RWPE2 (cell line): ENCODE results near the gene CLSTN2.

Experiments used
- ATAC-seq: fragments of 200-7000 bp; cut with Tn5 transposase; 3 replicates; pipeline ENCODE4 v1.9.1; 2021; ENCODE audit warnings: low read depth
- DNase-seq: peaks from one replicate; pipeline ENCODE4 v3.0.0-alpha.2; 2020; ENCODE audit warnings: low spot score
- H3K27ac ChIP-seq: fragments of 450-650 bp; 2 replicates; pipeline ENCODE4 v1.5.1; 2017; ENCODE audit warnings: mild to moderate bottlenecking; ENCODE audit not compliant: poor library complexity, severe bottlenecking
- H3K27me3 ChIP-seq: fragments of 250-450 bp; sonication (Bioruptor Pico); 2 replicates; pipeline ENCODE4 v1.5.1; 2021; ENCODE audit warnings: mild to moderate bottlenecking, moderate library complexity; ENCODE audit not compliant: insufficient read depth, poor library complexity, severe bottlenecking
- H3K36me3 ChIP-seq: fragments of 250-450 bp; sonication (Bioruptor Pico); 2 replicates; pipeline ENCODE4 v1.5.1; 2020; ENCODE audit warnings: low read depth, mild to moderate bottlenecking, moderate library complexity
- H3K4me1 ChIP-seq: fragments of 250-450 bp; sonication (Bioruptor Pico); 2 replicates; pipeline ENCODE4 v1.5.1; 2021; ENCODE audit warnings: mild to moderate bottlenecking, moderate library complexity; ENCODE audit not compliant: insufficient read depth, poor library complexity, severe bottlenecking
- H3K4me3 ChIP-seq: fragments of 250-450 bp; sonication (Bioruptor Pico); 2 replicates; pipeline ENCODE4 v1.5.1; 2021; ENCODE audit warnings: mild to moderate bottlenecking, moderate library complexity; ENCODE audit not compliant: severe bottlenecking
- H3K9me3 ChIP-seq: fragments of 250-450 bp; sonication (Bioruptor Pico); 2 replicates; pipeline ENCODE4 v1.5.1; 2021; ENCODE audit warnings: mild to moderate bottlenecking, moderate library complexity; ENCODE audit not compliant: severe bottlenecking
- TF ChIP-seq, protein P1 (sequence below): fragments of 450-650 bp; IDR thresholded peaks from one replicate; pipeline ENCODE4 v1.5.1; 2017; ENCODE audit warnings: mild to moderate bottlenecking, moderate library complexity; ENCODE audit not compliant: poor library complexity, severe bottlenecking

Gene CLSTN2

DNA sequence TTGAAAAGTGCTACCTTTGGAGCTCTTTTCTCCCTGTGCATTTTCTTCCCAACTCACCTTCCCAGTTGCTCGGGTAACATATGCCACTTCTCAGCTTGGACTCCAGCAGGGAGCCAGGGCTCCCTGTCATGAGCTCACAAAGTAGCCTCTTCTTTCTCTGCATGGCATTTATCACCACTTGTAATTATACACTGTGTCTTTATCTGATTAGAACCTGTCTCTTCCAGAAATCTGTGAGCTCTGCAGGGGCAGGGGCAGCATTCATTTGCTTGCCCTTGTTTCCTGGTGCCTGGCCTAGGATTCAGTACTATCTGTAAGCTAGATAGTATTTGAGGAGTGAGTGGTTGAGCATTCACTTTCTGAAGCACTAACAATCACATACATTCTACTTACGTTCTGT, 100.9 kb downstream of the CLSTN2 start:
- Histone ChIP-seq H3K4me1 (no peaks in the 10 kb centered on the region), H3K27ac (no peak overlapping the region), H3K9me3 (no peaks in the 10 kb centered on the region), H3K36me3 (no peaks in the 10 kb centered on the region), H3K4me3 (no peak overlapping the region), H3K27me3 (no peaks in the 10 kb centered on the region)
- DNase-seq (no peak), ATAC-seq (no peak)
- TF ChIP-seq, protein P1, sequence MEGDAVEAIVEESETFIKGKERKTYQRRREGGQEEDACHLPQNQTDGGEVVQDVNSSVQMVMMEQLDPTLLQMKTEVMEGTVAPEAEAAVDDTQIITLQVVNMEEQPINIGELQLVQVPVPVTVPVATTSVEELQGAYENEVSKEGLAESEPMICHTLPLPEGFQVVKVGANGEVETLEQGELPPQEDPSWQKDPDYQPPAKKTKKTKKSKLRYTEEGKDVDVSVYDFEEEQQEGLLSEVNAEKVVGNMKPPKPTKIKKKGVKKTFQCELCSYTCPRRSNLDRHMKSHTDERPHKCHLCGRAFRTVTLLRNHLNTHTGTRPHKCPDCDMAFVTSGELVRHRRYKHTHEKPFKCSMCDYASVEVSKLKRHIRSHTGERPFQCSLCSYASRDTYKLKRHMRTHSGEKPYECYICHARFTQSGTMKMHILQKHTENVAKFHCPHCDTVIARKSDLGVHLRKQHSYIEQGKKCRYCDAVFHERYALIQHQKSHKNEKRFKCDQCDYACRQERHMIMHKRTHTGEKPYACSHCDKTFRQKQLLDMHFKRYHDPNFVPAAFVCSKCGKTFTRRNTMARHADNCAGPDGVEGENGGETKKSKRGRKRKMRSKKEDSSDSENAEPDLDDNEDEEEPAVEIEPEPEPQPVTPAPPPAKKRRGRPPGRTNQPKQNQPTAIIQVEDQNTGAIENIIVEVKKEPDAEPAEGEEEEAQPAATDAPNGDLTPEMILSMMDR: no peak

DNA sequence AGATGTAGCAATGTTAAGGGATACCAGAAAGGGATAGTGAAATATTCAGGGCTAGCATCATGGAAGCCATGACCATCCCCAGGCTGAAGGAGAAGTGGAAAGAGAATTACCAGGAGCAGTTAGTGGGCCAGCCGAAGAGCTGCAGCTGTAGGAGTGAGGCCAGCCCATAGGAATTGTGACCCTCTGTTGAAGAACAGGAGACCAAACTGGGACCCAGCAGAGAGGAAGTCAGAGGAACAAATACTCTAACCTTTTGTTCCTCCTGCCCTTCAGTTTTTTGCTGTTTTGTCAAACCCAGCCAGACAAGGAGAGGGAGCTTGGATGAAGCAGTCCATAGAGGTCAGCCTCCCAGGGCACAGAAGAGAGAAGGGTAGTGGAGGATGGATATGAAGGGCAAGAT, 115.4 kb downstream of the CLSTN2 start:
- H3K4me1 ChIP-seq: no peaks in the 10 kb centered on the region
- no peaks in the 10 kb centered on the region for H3K9me3 ChIP-seq
- TF ChIP-seq, protein P1: no peak
- H3K4me3 ChIP-seq: no peak overlapping the region
- ATAC-seq (no peak), DNase-seq (no peak)
- no peaks in the 10 kb centered on the region for H3K36me3 ChIP-seq
- no peak overlapping the region for H3K27ac ChIP-seq
- H3K27me3 ChIP-seq: no peaks in the 10 kb centered on the region

DNA sequence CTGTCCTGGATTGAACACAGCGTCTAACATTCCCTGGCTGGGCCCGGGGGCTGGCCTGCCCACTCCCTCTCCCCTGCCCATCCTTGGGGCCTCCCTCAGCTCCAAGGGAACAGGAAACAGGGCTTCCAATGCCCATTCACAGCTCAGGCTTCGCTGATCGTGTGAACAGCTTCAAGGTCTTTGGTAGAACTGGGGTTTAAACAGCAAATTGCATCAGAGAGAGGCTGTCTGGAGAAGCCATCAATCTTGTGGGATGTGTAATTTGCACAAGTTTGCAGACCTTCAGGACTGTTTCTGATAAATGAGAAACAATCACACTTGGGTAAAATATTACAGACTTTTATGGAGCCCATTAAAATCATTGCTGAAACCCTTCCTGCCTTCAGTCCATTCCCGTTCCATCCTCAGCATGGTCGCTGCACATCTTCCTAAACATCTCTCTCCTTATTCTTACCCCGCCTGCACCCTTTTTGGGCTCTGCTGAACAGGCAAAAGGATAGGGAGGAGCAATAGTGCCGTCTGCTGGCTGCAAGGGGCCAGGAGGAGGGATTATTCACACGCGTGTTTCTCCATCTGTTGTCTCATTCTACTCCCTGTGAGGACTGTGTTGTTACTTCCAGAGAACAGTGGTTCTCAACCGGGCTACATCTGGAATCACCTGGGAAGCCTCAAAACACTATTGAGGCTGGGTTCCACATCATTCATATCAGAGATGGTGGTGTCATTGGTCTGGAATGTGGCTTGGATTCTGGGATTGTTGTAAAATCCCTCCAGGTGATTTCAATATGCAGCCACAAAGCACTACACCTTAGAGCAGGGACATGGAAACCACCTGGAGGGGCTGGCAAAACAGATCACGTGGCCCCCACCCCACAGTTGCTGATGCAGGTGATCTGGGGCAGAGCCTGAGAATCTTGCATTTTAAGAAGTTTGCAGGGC, 116.3 kb downstream of the CLSTN2 start:
- peak; percentile 52; the same call in 1 of the 3 replicates for ATAC-seq
- Histone ChIP-seq H3K27me3 (no peaks in the 10 kb centered on the region), H3K4me1 (no peaks in the 10 kb centered on the region), H3K4me3 (no peak overlapping the region), H3K36me3 (no peaks in the 10 kb centered on the region), H3K27ac (no peak overlapping the region), H3K9me3 (no peaks in the 10 kb centered on the region)
- no peak for DNase-seq
- TF ChIP-seq, protein P1: peak; percentile 12

DNA sequence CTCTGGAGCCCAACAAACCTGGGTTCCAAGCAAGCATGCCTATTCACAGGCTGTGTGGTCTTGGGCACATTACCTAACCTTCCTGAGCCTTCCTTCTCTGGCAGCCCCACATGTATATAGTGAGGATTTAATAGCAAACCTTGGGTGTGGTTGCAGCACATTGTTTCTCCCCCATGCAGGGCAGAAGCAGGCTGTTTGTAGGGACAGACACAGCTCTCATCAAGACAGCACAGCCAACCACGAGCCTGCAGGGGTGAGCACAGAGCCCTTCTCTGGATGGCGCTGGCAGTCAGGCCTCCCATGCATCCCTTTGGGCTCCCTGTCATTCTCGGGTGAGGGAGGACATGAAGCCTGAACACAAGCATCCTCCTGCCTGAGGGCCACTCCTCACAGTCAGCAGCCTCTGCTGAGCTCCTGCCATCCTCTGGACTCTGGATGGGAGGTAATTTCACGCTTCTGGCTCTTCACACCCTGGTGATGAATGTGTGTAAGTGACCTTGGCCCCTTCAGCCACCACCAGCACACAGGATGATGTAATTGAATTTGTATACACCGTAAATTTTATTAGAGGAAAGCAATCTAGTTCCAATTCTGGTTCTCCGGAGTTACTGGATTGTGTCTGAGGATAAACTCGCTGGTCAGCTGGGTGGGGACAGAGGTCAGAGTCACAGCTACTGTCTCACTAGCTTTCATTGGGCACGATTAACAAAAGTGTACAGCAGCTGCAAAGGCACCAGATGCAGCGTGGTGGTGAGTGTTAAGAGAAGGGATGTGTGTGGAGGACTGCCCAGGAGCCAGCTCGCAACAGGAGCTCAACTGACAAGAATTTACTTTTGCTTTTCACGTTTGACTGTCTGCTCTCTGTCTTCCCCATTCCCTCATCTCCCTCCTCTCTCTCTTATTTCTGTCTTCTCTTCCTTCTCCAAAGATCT, 118.1 kb downstream of the CLSTN2 start:
- Histone ChIP-seq H3K36me3 (no peaks in the 10 kb centered on the region), H3K27ac (no peak overlapping the region), H3K27me3 (no peaks in the 10 kb centered on the region), H3K9me3 (no peaks in the 10 kb centered on the region), H3K4me3 (no peak overlapping the region), H3K4me1 (no peaks in the 10 kb centered on the region)
- DNase-seq: no peak
- TF ChIP-seq, protein P1: no peak
- ATAC-seq: no peak
